ENCODE results near the gene SGK2. TPM values are rescaled to one million over a fixed set of nuclear protein-coding genes. Genes with fewer than 3 reads are reported as not detected.
A peak's percentile ranks its signal among the peaks of the same experiment; 100 is the strongest.

The SGK2 gene
- total RNA-seq: 100 to 1,000 TPM in 2 of 3 donors, 10 to 100 TPM in 1; 60.4 to 207 (median 125) TPM
- long read RNA-seq, donor 1, transcript SGK2-203 (13 exons, 1,911 nt): major isoform, 12 of 25 reads
- long read RNA-seq, donor 1, partial matches to known transcripts: 1 of 25 reads
- long read RNA-seq, donor 1, other reads (novel, unspliced or antisense): 12 of 25 reads
- long read RNA-seq, donor 2, transcript SGK2-203 (13 exons, 1,911 nt): major isoform, 29 of 54 reads
- long read RNA-seq, donor 2, partial matches to known transcripts: 4 of 54 reads
- long read RNA-seq, donor 2, other reads (novel, unspliced or antisense): 19 of 54 reads

DNA sequence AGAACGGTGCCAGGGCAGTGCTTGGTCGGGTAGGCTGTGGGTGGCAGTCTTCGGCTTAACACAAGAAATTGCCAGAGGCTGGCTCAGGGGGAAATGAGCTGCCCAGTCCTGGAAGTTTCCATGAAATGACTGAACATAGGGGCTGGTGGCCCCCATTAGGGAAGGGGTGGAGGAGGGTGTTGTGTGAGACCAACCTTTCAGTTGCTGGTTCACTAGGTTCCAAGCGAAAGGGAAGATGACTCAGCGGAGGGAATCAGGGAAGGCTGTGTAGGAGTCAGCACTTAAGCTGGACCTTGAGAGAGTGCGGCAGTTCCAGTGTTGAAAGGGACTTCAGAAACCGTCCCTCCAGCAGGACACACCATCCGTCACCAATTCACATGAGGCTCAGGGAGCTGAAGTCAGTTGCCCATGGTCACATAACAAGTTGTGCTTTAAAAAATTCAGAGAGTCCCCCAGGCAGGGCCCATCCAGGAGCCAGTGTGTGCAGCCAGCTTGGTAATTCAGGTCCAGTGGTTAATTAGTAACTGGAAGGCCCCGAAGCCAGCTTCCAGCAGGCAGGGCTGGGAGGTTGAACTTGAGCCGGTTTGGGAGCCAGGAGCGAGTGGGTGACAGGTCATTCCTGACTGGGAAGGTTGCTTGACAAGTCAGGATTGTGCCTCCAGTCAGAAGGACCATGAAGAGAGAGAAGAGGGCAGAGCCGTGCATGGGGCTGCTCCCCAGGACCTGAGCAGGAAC lies at the start of gene SGK2:
Gene SGK2 (plus strand): TSS at position 616 of the 735 bp plus-strand sequence. CDS start 7,469 bp downstream, outside the sequence.
- TF ChIP-seq, protein P1, sequence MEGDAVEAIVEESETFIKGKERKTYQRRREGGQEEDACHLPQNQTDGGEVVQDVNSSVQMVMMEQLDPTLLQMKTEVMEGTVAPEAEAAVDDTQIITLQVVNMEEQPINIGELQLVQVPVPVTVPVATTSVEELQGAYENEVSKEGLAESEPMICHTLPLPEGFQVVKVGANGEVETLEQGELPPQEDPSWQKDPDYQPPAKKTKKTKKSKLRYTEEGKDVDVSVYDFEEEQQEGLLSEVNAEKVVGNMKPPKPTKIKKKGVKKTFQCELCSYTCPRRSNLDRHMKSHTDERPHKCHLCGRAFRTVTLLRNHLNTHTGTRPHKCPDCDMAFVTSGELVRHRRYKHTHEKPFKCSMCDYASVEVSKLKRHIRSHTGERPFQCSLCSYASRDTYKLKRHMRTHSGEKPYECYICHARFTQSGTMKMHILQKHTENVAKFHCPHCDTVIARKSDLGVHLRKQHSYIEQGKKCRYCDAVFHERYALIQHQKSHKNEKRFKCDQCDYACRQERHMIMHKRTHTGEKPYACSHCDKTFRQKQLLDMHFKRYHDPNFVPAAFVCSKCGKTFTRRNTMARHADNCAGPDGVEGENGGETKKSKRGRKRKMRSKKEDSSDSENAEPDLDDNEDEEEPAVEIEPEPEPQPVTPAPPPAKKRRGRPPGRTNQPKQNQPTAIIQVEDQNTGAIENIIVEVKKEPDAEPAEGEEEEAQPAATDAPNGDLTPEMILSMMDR (IDR thresholded peaks at IDR 0.05): no peak
- intact Hi-C loops (cut with DNase I, micrococcal nuclease): no loop called here
- Histone ChIP-seq H3K9me3 (no peaks in the 10 kb centered on the region), H3K36me3 (ENCODE audit: low read depth) (no peaks in the 10 kb centered on the region), H3K4me3 (peak within 1 kb of the TSS; percentile 9), H3K4me1 (ENCODE audit: low read depth) (peaks cover 19% of the 10 kb centered on the region)
- DNase-seq (peak; percentile 84 to 87 (median 85)), ATAC-seq (peak; percentile 85)

DNA sequence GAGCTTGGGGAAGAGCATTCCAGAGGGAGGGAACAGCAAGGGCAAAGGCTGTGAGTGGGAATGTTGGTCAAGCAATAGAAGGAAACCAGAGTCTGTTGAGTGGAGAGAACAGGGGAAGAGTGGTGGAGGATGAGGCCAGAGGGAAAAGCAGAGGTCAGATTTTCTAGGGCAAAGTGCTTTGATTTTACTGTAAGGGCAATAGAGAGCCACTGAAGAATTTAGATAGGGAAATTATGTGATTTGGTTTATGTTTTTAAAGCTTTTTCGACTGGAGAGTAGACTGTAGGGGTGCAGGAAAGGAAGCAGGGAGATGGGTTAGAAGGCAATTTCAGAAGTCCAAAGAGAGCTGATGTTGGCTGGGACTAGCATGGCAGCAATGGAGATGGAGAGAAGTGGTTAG lies 46.9 kb upstream of the SGK2 start:
- Histone ChIP-seq H3K4me3 (no peak overlapping the region), H3K4me1 (ENCODE audit: low read depth) (peaks cover 2% of the 10 kb centered on the region), H3K9me3 (no peaks in the 10 kb centered on the region), H3K36me3 (ENCODE audit: low read depth) (no peaks in the 10 kb centered on the region)
- ATAC-seq (no peak), DNase-seq (no peak)
- TF ChIP-seq, protein P1 (IDR thresholded peaks at IDR 0.05): no peak
- intact Hi-C loops (cut with DNase I, micrococcal nuclease): no loop called here

DNA sequence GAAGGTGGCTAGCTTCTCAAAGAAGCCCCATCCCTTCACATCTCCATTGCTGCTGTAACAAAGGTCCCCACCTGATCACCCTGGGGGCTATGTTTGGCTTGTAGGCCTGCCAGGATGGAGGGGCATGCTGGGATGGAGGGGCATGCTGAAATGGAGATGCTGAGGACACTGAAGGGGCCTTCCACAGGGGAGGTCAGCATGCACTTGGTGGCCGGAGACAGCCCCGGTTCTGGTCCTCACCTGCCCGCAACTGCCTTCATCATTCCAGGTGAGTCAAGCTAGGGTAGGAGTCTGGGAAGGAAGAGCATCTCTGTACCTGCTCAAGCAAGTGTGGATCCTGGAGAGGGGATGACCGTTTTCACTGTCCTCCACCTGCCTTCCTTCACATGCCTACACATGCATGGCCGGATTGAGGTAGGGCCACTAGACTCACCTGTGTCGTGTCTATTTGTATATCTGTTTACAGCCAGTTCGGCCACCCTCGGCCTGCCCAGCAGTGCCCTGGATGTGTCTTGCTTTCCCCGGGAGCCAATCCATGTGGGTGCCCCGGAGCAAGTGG lies 45.4 kb upstream of the SGK2 start:
- DNase-seq (peak in 1 of 3 donors; percentile 31), ATAC-seq (peak; percentile 4)
- Histone ChIP-seq H3K4me3 (no peak overlapping the region), H3K9me3 (no peaks in the 10 kb centered on the region), H3K36me3 (ENCODE audit: low read depth) (no peaks in the 10 kb centered on the region), H3K4me1 (ENCODE audit: low read depth) (peaks cover 2% of the 10 kb centered on the region)
- TF ChIP-seq, protein P1 (IDR thresholded peaks at IDR 0.05): no peak
- intact Hi-C loops (cut with DNase I, micrococcal nuclease): no loop called here

DNA sequence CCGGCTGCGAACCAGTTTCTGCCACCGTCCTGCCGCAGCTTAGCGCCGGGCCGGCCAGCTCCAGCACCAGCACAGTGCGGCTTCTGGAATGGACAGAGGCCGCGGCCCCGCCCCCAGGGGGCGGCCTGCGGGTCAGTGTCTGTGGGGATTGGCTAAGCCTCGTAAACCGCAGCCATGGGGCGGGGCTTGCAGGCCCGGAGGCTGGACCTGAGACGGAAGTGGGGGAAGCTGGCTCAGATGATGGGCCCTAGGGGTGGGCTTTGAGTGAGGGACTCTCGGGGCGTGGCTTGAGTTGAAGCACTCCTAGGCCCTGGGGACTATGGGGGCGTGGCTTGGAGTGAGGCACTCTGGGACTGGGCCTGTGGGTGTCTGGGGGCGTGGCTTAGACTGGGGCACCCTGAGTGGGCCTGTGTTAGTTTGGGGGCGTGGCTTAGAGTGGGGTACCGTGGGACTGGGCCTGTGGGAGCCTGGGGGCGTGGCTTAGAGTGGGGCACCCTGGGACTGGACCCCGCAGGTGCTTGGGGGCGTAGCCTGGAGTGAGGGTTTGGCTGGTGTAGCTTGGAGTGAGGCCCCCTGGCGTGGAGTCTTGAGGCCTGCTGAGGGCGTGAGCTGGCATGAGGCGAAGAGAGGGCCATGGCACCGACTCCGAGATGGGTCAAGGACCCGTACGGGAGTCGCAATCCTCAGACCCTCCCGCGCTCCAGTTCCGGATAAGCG lies 44.7 kb upstream of the SGK2 start:
- peak; percentile 95 to 98 (median 97) for DNase-seq
- peak; percentile 94 for ATAC-seq
- H3K9me3 ChIP-seq: no peaks in the 10 kb centered on the region
- intact Hi-C loops (cut with DNase I, micrococcal nuclease): no loop called here
- peaks cover 2% of the 10 kb centered on the region for H3K4me1 ChIP-seq (ENCODE audit: low read depth)
- no peaks in the 10 kb centered on the region for H3K36me3 ChIP-seq (ENCODE audit: low read depth)
- TF ChIP-seq, protein P1 (IDR thresholded peaks at IDR 0.05): no peak
- peak overlapping the region; percentile 35 for H3K4me3 ChIP-seq

DNA sequence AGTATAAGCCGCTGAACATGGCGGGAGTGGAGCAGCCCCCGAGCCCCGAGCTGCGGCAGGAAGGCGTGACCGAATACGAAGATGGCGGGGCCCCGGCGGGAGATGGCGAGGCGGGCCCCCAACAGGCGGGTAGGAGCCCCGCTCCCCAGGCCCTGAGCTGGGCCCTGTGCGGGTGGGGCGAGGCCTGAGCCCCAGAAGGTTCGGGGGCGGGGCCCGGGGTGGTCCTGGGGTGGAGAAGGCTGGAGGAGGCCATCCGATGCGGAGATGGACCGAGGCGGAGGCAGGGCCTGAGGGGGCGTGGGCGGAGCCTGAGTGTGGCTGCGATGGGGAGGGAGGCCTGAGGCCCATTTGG lies 44.2 kb upstream of the SGK2 start:
- peak overlapping the region; percentile 35 for H3K4me3 ChIP-seq
- TF ChIP-seq, protein P1 (IDR thresholded peaks at IDR 0.05): no peak
- peaks cover 2% of the 10 kb centered on the region for H3K4me1 ChIP-seq (ENCODE audit: low read depth)
- intact Hi-C loops (cut with DNase I, micrococcal nuclease): no loop called here
- DNase-seq (peak in 1 of 3 donors; percentile 29), ATAC-seq (peak; percentile 1)
- no peaks in the 10 kb centered on the region for H3K36me3 ChIP-seq (ENCODE audit: low read depth)
- no peaks in the 10 kb centered on the region for H3K9me3 ChIP-seq
